Body of pancreas (tissue), 4 donors: ENCODE data around the gene RFPL3.

Source experiments
- CTCF ChIP-seq, 7 experiments: fragments of 450-650 bp in 4 of 7; fragments of 200-600 bp in 3 of 7; sonication (generic) in 3 of 7; IDR thresholded peaks; one replicate each; pipeline ENCODE4 v1.5.1; 2016 to 2019; ENCODE audit warnings: antibody characterized with exemption in 7 of 7
- POLR2A ChIP-seq, 3 donors: fragments of 450-650 bp; IDR thresholded peaks; one replicate each; pipeline ENCODE4 v1.6.1; 2016; ENCODE audit warnings: antibody characterized with exemption in 3 of 3, mild to moderate bottlenecking in 2 of 3

GRCh38 chr22:32364210-32364609 is 6.5 kb downstream of the RFPL3 start:
- TF ChIP-seq POLR2A (IDR thresholded peaks at IDR 0.05) (no peak), CTCF (IDR thresholded peaks at IDR 0.05) (no peak)
